Adrenal gland (tissue), 5 donors: ENCODE data around the gene CCDC116.

Experiments used
- POLR2A ChIP-seq, 2 donors: fragments of 450-650 bp; IDR thresholded peaks; one replicate each; pipeline ENCODE4 v1.6.1; 2017; ENCODE audit warnings: antibody characterized with exemption in 2 of 2, mild to moderate bottlenecking in 2 of 2, moderate library complexity in 1 of 2
- TF ChIP-seq, protein P1 (sequence below), 6 experiments: fragments of 450-650 bp in 4 of 6; fragments of 200-600 bp in 2 of 6; sonication (generic) in 1 of 6; IDR thresholded peaks; 1 replicate in 5 of 6; 2 replicates in 1 of 6; pipeline versions ENCODE4 v1.5.1 to v1.8.0; 2016 to 2021; ENCODE audit warnings: antibody characterized with exemption in 6 of 6, mild to moderate bottlenecking in 2 of 6, moderate library complexity in 1 of 6
- donor health status: DM: no; HTN: no; CAD: no.

DNA sequence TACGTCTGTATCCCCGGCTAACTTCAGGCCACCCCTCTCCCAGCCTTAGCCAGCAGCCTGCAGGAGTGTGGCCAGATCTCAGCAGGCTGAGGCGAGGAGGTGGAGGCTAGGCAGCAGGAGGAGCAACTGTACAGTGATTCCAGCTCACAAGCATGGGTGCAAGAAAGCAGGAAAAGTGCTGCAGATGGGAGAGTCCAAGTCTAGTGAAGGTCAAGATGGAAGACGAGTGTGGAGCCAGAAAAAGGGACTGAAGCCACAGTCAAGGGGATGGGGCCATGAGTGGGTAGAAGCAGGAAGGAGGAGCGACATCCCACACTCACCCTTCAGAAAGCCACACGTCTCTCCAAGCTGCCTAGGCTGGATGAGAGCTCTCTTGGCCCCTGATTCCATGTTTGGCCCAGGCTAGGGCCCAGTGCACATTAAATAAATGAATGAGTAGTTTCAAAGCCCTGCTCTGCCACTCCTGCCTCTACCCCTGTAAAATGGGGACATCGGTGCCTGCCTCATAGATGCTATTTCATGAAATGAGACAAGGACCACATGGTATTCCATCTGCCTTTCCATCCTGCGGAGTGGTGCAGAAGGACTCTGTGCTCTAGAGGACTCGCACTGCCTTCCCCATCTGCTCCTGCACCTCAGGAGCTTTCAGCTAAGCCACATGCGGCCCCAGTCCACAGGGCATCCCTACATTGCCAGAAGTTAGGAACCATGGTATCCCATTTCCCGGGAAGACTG is 5.7 kb upstream of the CCDC116 start:
- no peak for TF ChIP-seq POLR2A (IDR thresholded peaks at IDR 0.05)
- TF ChIP-seq, protein P1, sequence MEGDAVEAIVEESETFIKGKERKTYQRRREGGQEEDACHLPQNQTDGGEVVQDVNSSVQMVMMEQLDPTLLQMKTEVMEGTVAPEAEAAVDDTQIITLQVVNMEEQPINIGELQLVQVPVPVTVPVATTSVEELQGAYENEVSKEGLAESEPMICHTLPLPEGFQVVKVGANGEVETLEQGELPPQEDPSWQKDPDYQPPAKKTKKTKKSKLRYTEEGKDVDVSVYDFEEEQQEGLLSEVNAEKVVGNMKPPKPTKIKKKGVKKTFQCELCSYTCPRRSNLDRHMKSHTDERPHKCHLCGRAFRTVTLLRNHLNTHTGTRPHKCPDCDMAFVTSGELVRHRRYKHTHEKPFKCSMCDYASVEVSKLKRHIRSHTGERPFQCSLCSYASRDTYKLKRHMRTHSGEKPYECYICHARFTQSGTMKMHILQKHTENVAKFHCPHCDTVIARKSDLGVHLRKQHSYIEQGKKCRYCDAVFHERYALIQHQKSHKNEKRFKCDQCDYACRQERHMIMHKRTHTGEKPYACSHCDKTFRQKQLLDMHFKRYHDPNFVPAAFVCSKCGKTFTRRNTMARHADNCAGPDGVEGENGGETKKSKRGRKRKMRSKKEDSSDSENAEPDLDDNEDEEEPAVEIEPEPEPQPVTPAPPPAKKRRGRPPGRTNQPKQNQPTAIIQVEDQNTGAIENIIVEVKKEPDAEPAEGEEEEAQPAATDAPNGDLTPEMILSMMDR (IDR thresholded peaks at IDR 0.05) = no peak
